Measurements from ENCODE around the gene MBTPS1. TPM values are rescaled to one million over a fixed set of nuclear protein-coding genes. Genes with fewer than 3 reads are reported as not detected.

Gene MBTPS1
- total RNA-seq, 3 donors from 2014 or later (not counting 1 experiment from before 2014, with no cell fraction given): 85.2 to 124 (median 113) TPM

DNA sequence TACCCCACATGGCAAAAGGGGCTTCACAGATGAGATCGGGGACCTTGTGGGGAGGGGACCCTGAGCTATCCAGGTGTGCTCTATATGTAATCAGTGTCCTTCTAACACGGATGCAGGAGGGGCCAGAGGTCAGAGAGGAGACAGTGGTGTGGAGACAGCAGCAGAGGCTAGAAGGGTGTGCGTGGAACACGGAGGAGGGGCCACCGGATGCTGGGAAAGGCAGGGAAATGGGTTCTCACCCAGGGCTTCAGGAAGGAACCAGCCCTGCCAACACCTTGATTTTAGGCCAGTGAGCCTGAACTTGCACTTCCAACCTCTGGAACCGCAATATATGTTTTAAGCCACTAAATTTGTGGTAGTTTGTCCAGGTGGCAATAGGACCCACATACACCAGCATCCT lies 69.5 kb downstream of the MBTPS1 start:
- peak overlapping the region in 1 of 2 donors; percentile 23 for H3K27ac Mint-ChIP-seq
- H3K9me3 Mint-ChIP-seq: no peaks in the 10 kb centered on the region
- H3K36me3 Mint-ChIP-seq: no peaks in the 10 kb centered on the region
- ATAC-seq (no peak), DNase-seq (no peak)
- H3K4me1 ChIP-seq (ENCODE audit: control insufficient read depth, insufficient read depth, low read length): no peaks in the 10 kb centered on the region
- no peak overlapping the region for H3K4me3 ChIP-seq (ENCODE audit: low read length)
- intact Hi-C loops (cut with micrococcal nuclease): no loop called here
- H3K27me3 Mint-ChIP-seq (ENCODE audit: low read depth in 2 of 2): peaks cover 10 to 11% of the 10 kb centered on the region in 2 donors
- H3K4me1 Mint-ChIP-seq: no peaks in the 10 kb centered on the region
- 96% methylated on average over 6 of the region's 6 CpGs for WGBS (ENCODE audit: insufficient coverage)
- peaks cover 5% of the 10 kb centered on the region for H3K27me3 ChIP-seq (ENCODE audit: control insufficient read depth, insufficient read depth, low read length)
- peaks cover 11% of the 10 kb centered on the region for H3K36me3 ChIP-seq (ENCODE audit: control insufficient read depth, insufficient read depth, low read length)
- no peak overlapping the region for H3K27ac ChIP-seq (ENCODE audit: low read length)
- no peaks in the 10 kb centered on the region for H3K9me3 ChIP-seq (ENCODE audit: control insufficient read depth, insufficient read depth, low read length)
- no peak overlapping the region for H3K4me3 Mint-ChIP-seq
- TF ChIP-seq, protein P1, sequence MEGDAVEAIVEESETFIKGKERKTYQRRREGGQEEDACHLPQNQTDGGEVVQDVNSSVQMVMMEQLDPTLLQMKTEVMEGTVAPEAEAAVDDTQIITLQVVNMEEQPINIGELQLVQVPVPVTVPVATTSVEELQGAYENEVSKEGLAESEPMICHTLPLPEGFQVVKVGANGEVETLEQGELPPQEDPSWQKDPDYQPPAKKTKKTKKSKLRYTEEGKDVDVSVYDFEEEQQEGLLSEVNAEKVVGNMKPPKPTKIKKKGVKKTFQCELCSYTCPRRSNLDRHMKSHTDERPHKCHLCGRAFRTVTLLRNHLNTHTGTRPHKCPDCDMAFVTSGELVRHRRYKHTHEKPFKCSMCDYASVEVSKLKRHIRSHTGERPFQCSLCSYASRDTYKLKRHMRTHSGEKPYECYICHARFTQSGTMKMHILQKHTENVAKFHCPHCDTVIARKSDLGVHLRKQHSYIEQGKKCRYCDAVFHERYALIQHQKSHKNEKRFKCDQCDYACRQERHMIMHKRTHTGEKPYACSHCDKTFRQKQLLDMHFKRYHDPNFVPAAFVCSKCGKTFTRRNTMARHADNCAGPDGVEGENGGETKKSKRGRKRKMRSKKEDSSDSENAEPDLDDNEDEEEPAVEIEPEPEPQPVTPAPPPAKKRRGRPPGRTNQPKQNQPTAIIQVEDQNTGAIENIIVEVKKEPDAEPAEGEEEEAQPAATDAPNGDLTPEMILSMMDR (IDR thresholded peaks at IDR 0.05): no peak

DNA sequence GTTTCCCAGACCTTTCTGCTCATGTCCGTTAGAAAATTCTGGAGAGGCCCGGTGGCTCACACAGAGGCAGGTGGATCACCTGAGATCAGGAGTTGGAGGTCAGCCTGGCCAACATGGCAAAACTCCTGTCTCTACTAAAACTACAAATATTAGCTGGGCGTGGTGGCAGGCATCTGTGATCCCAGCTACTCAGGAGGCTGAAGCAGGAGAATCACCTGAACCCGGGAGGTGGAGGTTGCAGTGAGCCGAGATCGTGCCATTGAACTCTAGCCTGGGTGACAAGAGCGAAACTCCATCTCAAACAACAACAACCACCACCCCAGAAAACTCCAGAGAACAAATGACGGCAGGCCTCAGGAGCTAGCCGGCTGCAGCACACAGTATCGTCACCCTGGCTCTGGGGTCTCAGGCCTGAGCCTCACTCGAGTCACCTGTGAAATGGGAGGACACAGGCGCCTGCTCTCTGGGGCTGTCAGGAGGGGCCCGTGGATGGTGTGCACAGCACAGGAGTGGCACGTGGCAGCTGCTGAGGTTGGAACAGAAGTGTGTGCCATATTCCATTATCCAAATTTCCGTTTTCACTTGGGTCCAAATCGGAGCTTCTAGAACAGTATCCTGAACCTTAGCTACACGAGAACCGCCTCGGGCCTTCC lies 70.8 kb downstream of the MBTPS1 start:
- ATAC-seq (no peak), DNase-seq (no peak)
- H3K4me3 ChIP-seq (ENCODE audit: low read length): no peak overlapping the region
- 88% methylated on average over 19 of the region's 19 CpGs for WGBS (ENCODE audit: insufficient coverage)
- TF ChIP-seq, protein P1 (IDR thresholded peaks at IDR 0.05): no peak
- Mint-ChIP-seq H3K27ac (no peak overlapping the region), H3K36me3 (no peaks in the 10 kb centered on the region), H3K4me3 (no peak overlapping the region), H3K27me3 (ENCODE audit: low read depth in 2 of 2) (peaks cover 10 to 11% of the 10 kb centered on the region in 2 donors), H3K4me1 (no peaks in the 10 kb centered on the region), H3K9me3 (no peaks in the 10 kb centered on the region)
- no peaks in the 10 kb centered on the region for H3K4me1 ChIP-seq (ENCODE audit: control insufficient read depth, insufficient read depth, low read length)
- no peaks in the 10 kb centered on the region for H3K9me3 ChIP-seq (ENCODE audit: control insufficient read depth, insufficient read depth, low read length)
- peaks cover 5% of the 10 kb centered on the region for H3K27me3 ChIP-seq (ENCODE audit: control insufficient read depth, insufficient read depth, low read length)
- peaks cover 9% of the 10 kb centered on the region for H3K36me3 ChIP-seq (ENCODE audit: control insufficient read depth, insufficient read depth, low read length)
- intact Hi-C loops (cut with micrococcal nuclease): no loop called here
- H3K27ac ChIP-seq (ENCODE audit: low read length): no peak overlapping the region

DNA sequence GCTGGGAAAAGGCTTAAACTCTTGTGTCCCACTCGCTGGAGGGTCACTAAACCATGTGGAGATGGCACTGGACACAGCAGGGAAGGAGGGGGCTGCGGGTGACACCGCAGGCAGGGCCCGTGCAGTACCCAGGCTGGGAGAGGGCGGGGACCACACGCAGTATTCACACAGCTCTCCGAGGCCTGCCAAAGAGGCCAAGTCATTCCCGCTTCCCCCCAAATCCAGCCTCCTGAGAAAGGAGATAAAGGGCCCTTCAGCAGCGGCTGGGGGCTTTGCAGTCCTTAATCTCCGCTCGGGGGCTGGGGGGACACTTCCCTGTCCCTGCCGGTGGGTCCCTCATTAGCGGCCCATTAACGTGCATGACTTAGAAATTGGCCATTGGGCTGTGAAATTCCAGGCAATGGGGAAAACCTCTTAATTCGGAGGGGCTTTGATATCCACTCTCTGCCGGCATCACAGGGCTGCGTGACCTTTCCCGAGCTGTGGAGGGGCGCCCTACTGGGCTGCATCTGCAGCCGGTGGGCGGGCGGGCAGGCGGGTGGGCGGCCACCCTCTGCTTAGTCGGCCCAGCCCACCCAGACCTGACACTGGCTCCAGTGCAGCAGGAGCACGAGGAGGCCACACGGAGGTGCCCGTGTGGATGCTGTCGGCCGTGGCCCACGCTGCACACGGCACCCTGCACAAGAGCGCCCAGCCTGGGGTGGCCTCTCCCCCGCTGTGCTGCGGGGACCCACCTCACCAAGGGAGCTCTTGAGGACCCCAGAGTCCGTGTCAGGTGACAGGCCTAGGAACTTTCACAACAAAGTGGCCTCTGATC lies 71.5 kb downstream of the MBTPS1 start:
- no peak overlapping the region for H3K4me3 Mint-ChIP-seq
- DNase-seq (no peak), ATAC-seq (no peak)
- H3K36me3 Mint-ChIP-seq: no peaks in the 10 kb centered on the region
- H3K27me3 Mint-ChIP-seq (ENCODE audit: low read depth in 2 of 2): peaks cover 10 to 11% of the 10 kb centered on the region in 2 donors
- TF ChIP-seq, protein P1 (IDR thresholded peaks at IDR 0.05): no peak
- Histone ChIP-seq H3K36me3 (ENCODE audit: control insufficient read depth, insufficient read depth, low read length) (peaks cover 7% of the 10 kb centered on the region), H3K27ac (ENCODE audit: low read length) (no peak overlapping the region), H3K4me3 (ENCODE audit: low read length) (no peak overlapping the region), H3K9me3 (ENCODE audit: control insufficient read depth, insufficient read depth, low read length) (no peaks in the 10 kb centered on the region), H3K4me1 (ENCODE audit: control insufficient read depth, insufficient read depth, low read length) (no peaks in the 10 kb centered on the region), H3K27me3 (ENCODE audit: control insufficient read depth, insufficient read depth, low read length) (peaks cover 5% of the 10 kb centered on the region)
- WGBS (ENCODE audit: insufficient coverage): 63% methylated on average over 36 of the region's 36 CpGs
- no peaks in the 10 kb centered on the region for H3K4me1 Mint-ChIP-seq
- no peaks in the 10 kb centered on the region for H3K9me3 Mint-ChIP-seq
- intact Hi-C loops (cut with micrococcal nuclease): no loop called here
- H3K27ac Mint-ChIP-seq: no peak overlapping the region

Measured in natural killer cell (primary cell).